Measurements from ENCODE around the gene TEX12.
"Not testable (repeated sequence)": the region's sequence is repeated elsewhere in the genome, so short reads cannot be mapped to it uniquely, and the experiment has no call there.

TEX12 gene

GRCh38 chr11:112165049-112165448 is 2.1 kb upstream of the TEX12 start:
- no peak for DNase-seq

- DNase-seq = peak; percentile 61
Measured at GRCh38 chr11:112166562-112166961, 610 bp upstream of the TEX12 start.

- DNase-seq = peak; percentile 66
Measured at GRCh38 chr11:112172362-112172994, 5.3 kb downstream of the TEX12 start.

GRCh38 chr11:112173152-112173551 is 6.0 kb downstream of the TEX12 start:
- peak; percentile 21 for DNase-seq

GRCh38 chr11:112174789-112175598 is 7.8 kb downstream of the TEX12 start, which contains the start of gene BCO2:
Gene BCO2, plus strand, starts transcription at chr11:112175512. Its CDS starts 90 bp downstream, at chr11:112175602.
- peak; percentile 64 for DNase-seq

GRCh38 chr11:112175599-112175952 is 8.4 kb downstream of the TEX12 start:
- DNase-seq = no peak

- no peak for DNase-seq
Measured at GRCh38 chr11:112176077-112176476, 8.9 kb downstream of the TEX12 start.

GRCh38 chr11:112177589-112177988 is 10.4 kb downstream of the TEX12 start:
- no peak for DNase-seq

GRCh38 chr11:112178428-112178827 is 11.3 kb downstream of the TEX12 start:
- DNase-seq = no peak

- DNase-seq = no peak
Measured at GRCh38 chr11:112178936-112179335, 11.8 kb downstream of the TEX12 start.

GRCh38 chr11:112179601-112180000 is 12.4 kb downstream of the TEX12 start:
- no peak for DNase-seq

GRCh38 chr11:112182867-112183266 is 15.7 kb downstream of the TEX12 start:
- no peak for DNase-seq

- no peak for DNase-seq
Measured at GRCh38 chr11:112185883-112186282, 18.7 kb downstream of the TEX12 start.

GRCh38 chr11:112186304-112186703 is 19.1 kb downstream of the TEX12 start:
- no peak for DNase-seq

- DNase-seq = not testable (repeated sequence)
Measured at GRCh38 chr11:112195113-112195512, 27.9 kb downstream of the TEX12 start.

GRCh38 chr11:112195951-112196351 is 28.8 kb downstream of the TEX12 start:
- DNase-seq = peak; percentile 6

GRCh38 chr11:112196519-112197087 is 29.4 kb downstream of the TEX12 start:
- DNase-seq = no peak

- DNase-seq = not testable (repeated sequence)
Measured at GRCh38 chr11:112199101-112199500, 31.9 kb downstream of the TEX12 start.

- no peak for DNase-seq
Measured at GRCh38 chr11:112200252-112200651, 33.1 kb downstream of the TEX12 start.

- DNase-seq = no peak
Measured at GRCh38 chr11:112206071-112206470, 38.9 kb downstream of the TEX12 start.

- DNase-seq = no peak
Measured at GRCh38 chr11:112210890-112211289, 43.7 kb downstream of the TEX12 start.

- DNase-seq = no peak
Measured at GRCh38 chr11:112211536-112211935, 44.4 kb downstream of the TEX12 start.

GRCh38 chr11:112212290-112212689 is 45.1 kb downstream of the TEX12 start:
- DNase-seq = no peak

GRCh38 chr11:112212710-112213109 is 45.5 kb downstream of the TEX12 start:
- no peak for DNase-seq

Measured in fibroblast of skin of right biceps (primary cell).